ENCODE results near the gene MRPL54.
"Not testable (repeated sequence)": the region's sequence is repeated elsewhere in the genome, so short reads cannot be mapped to it uniquely, and the experiment has no call there.

The MRPL54 gene

GRCh38 chr19:3743486-3743885 lies 19.0 kb upstream of the MRPL54 start:
- DNase-seq: no peak

GRCh38 chr19:3745363-3746045 lies 17.0 kb upstream of the MRPL54 start:
- no peak for DNase-seq

- no peak for DNase-seq
Observed at GRCh38 chr19:3746371-3747056, 16.0 kb upstream of the MRPL54 start.

GRCh38 chr19:3748965-3749364 lies 13.5 kb upstream of the MRPL54 start:
- DNase-seq: no peak

- no peak for DNase-seq
Observed at GRCh38 chr19:3750211-3750610, 12.3 kb upstream of the MRPL54 start.

- DNase-seq: no peak
Observed at GRCh38 chr19:3751236-3751635, 11.2 kb upstream of the MRPL54 start.

GRCh38 chr19:3752492-3752891 lies 10.0 kb upstream of the MRPL54 start:
- DNase-seq: no peak

GRCh38 chr19:3753631-3754410 lies 8.7 kb upstream of the MRPL54 start:
- DNase-seq: no peak

- not testable (repeated sequence) for DNase-seq
Observed at GRCh38 chr19:3757705-3758104, 4.8 kb upstream of the MRPL54 start.

- not testable (repeated sequence) for DNase-seq
Observed at GRCh38 chr19:3758297-3758696, 4.2 kb upstream of the MRPL54 start.

- no peak for DNase-seq
Observed at GRCh38 chr19:3759482-3760254, 2.8 kb upstream of the MRPL54 start.

- peak; percentile 20 for DNase-seq
Observed at GRCh38 chr19:3760871-3761361, 1.6 kb upstream of the MRPL54 start.

GRCh38 chr19:3761382-3762129 lies 926 bp upstream of the MRPL54 start, which contains the start of gene APBA3:
APBA3 (minus strand) TSS chr19:3761692; CDS start chr19:3760264, 1,428 bp downstream.
- DNase-seq: peak; percentile 98

- no peak for DNase-seq
Observed at GRCh38 chr19:3762130-3762473, 380 bp upstream of the MRPL54 start.

- DNase-seq: no peak
Observed at GRCh38 chr19:3765121-3765520, 2.6 kb downstream of the MRPL54 start.

GRCh38 chr19:3765757-3766156 lies 3.3 kb downstream of the MRPL54 start:
- not testable (repeated sequence) for DNase-seq

- peak; percentile 33 for DNase-seq
Observed at GRCh38 chr19:3766520-3766919, 4.0 kb downstream of the MRPL54 start.

- no peak for DNase-seq
Observed at GRCh38 chr19:3767050-3767449, 4.6 kb downstream of the MRPL54 start.

- DNase-seq: no peak
Observed at GRCh38 chr19:3768015-3768747, 5.7 kb downstream of the MRPL54 start.

GRCh38 chr19:3768748-3769099 lies 6.2 kb downstream of the MRPL54 start:
- DNase-seq: no peak

GRCh38 chr19:3769494-3769893 lies 7.0 kb downstream of the MRPL54 start:
- DNase-seq: no peak

All from activated CD4-positive, alpha-beta T cell treated with anti-CD3 and anti-CD28 coated beads, Interleukin-2, Interleukin-6, amounts not matched to agents 100 ng/mL and 50 ng/mL, durations not matched to agents 16 hours and 8 hours (primary cell).